Breast epithelium (tissue), 3 donors: ENCODE data around the gene CAMTA1.

Experiments used
- POLR2A ChIP-seq: fragments of 450-650 bp; IDR thresholded peaks from one replicate; pipeline ENCODE4 v1.6.1; 2016; ENCODE audit warnings: antibody characterized with exemption, mild to moderate bottlenecking, moderate library complexity
- POLR2AphosphoS5 ChIP-seq, 3 donors: sonication (generic); formaldehyde crosslinking; IDR thresholded peaks; one replicate each; pipeline ENCODE4 v1.6.1; 2017; ENCODE audit warnings: antibody characterized with exemption in 3 of 3
- TF ChIP-seq, protein P1 (sequence below), 3 donors: fragments of 450-650 bp; IDR thresholded peaks; one replicate each; pipeline ENCODE4 v1.5.1; 2016 to 2017; ENCODE audit warnings: antibody characterized with exemption in 3 of 3, mild to moderate bottlenecking in 3 of 3, moderate library complexity in 3 of 3

GRCh38 chr1:7557301-7557891 lies 772.1 kb downstream of the CAMTA1 start:
- TF ChIP-seq, protein P1, sequence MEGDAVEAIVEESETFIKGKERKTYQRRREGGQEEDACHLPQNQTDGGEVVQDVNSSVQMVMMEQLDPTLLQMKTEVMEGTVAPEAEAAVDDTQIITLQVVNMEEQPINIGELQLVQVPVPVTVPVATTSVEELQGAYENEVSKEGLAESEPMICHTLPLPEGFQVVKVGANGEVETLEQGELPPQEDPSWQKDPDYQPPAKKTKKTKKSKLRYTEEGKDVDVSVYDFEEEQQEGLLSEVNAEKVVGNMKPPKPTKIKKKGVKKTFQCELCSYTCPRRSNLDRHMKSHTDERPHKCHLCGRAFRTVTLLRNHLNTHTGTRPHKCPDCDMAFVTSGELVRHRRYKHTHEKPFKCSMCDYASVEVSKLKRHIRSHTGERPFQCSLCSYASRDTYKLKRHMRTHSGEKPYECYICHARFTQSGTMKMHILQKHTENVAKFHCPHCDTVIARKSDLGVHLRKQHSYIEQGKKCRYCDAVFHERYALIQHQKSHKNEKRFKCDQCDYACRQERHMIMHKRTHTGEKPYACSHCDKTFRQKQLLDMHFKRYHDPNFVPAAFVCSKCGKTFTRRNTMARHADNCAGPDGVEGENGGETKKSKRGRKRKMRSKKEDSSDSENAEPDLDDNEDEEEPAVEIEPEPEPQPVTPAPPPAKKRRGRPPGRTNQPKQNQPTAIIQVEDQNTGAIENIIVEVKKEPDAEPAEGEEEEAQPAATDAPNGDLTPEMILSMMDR (IDR thresholded peaks at IDR 0.05) = no peak
- TF ChIP-seq POLR2AphosphoS5 (IDR thresholded peaks at IDR 0.05) = no peak
- TF ChIP-seq POLR2A = no peak
